Natural killer cell (primary cell): ENCODE measurements around the gene NCBP1. TPM values are rescaled to one million over a fixed set of nuclear protein-coding genes. Genes with fewer than 3 reads are reported as not detected.
"Not testable (repeated sequence)": the region's sequence is repeated elsewhere in the genome, so short reads cannot be mapped to it uniquely, and the experiment has no call there.

Experiments
- ATAC-seq, 3 donors: fragments of 150-1000 bp in 2 of 3; fragments of 200-7000 bp in 1 of 3; cut with Tn5 transposase; 1 replicate in 1 of 3; 2 replicates in 2 of 3; pipeline ENCODE4 v1.10.0; 2021; ENCODE audit warnings: mild to moderate bottlenecking in 2 of 3, moderate library complexity in 2 of 3
- DNase-seq, 2 donors: peaks; one replicate each; pipeline versions ENCODE4 v3.0.0 to v3.0.0-alpha.2; 2013 to 2021; ENCODE audit warnings: mixed read lengths in 1 of 2
- H3K27ac ChIP-seq: one replicate; pipeline ENCODE4 v1.5.1; 2013; ENCODE audit warnings: mild to moderate bottlenecking, low read length
- H3K27me3 ChIP-seq: one replicate; pipeline ENCODE4 v1.6.1; 2013; ENCODE audit warnings: low read length; ENCODE audit not compliant: control insufficient read depth, insufficient read depth
- H3K36me3 ChIP-seq: one replicate; pipeline ENCODE4 v1.6.1; 2013; ENCODE audit warnings: low read length; ENCODE audit not compliant: control insufficient read depth, insufficient read depth
- H3K4me1 ChIP-seq: one replicate; pipeline ENCODE4 v1.6.1; 2013; ENCODE audit warnings: low read length; ENCODE audit not compliant: control insufficient read depth, insufficient read depth
- H3K4me3 ChIP-seq: one replicate; pipeline ENCODE4 v1.5.1; 2013; ENCODE audit warnings: low read length
- H3K9me3 ChIP-seq: one replicate; pipeline ENCODE4 v1.6.1; 2013; ENCODE audit warnings: low read length; ENCODE audit not compliant: control insufficient read depth, insufficient read depth
- H3K27ac Mint-ChIP-seq, 2 donors: one replicate each; pipeline ENCODE4 v1.8.0; 2022; ENCODE audit warnings: mild to moderate bottlenecking in 2 of 2, mixed read lengths in 2 of 2, moderate library complexity in 1 of 2
- H3K27me3 Mint-ChIP-seq, 2 donors: one replicate each; pipeline ENCODE4 v1.8.0; 2022; ENCODE audit warnings: low read depth in 2 of 2, mixed read lengths in 2 of 2
- H3K36me3 Mint-ChIP-seq: one replicate; pipeline ENCODE4 v1.8.0; 2022; ENCODE audit warnings: mixed read lengths
- H3K4me1 Mint-ChIP-seq, 2 donors: one replicate each; pipeline ENCODE4 v1.8.0; 2022; ENCODE audit warnings: mixed read lengths in 2 of 2
- H3K4me3 Mint-ChIP-seq: one replicate; pipeline ENCODE4 v1.8.0; 2022; ENCODE audit warnings: mild to moderate bottlenecking, moderate library complexity, mixed read lengths
- H3K9me3 Mint-ChIP-seq, 2 donors: one replicate each; pipeline ENCODE4 v1.8.0; 2022; ENCODE audit warnings: mixed read lengths in 2 of 2
- CTCF ChIP-seq: fragments of 200-600 bp; IDR thresholded peaks from one replicate; pipeline ENCODE4 v1.8.0; 2022; ENCODE audit warnings: antibody characterized with exemption
- WGBS: methylation state at CpG from one replicate; pipeline ENCODE4 v1.1.7; 2013; ENCODE audit warnings: missing lambda C conversion rate; ENCODE audit not compliant: insufficient coverage; 5-methylcytosine and 5-hydroxymethylcytosine counted together
- intact Hi-C: fragments of 100-400 bp; cut with micrococcal nuclease; formaldehyde crosslinking; loops from one replicate; pipeline ENCODE4 v1.14.2; 2022
- total RNA-seq, 4 donors: library from RNA; stranded (reverse); fragments of 120-200 nt in 1 of 4; gene quantifications; one replicate each; pipeline versions ENCODE4 v1.2.3 to v1.2.4, GENCODE V29; 2013 to 2022

NCBP1 gene
- total RNA-seq, 3 donors from 2014 or later (not counting 1 experiment from before 2014, with no cell fraction given), result 39.3 to 55.2 (median 51.2) TPM

GRCh38 chr9:97698865-97699264 lies 65.2 kb downstream of the NCBP1 start:
- no peak for TF ChIP-seq CTCF
- Histone ChIP-seq H3K27ac (no peak overlapping the region), H3K4me1 (peaks cover 16% of the 10 kb centered on the region), H3K27me3 (no peaks in the 10 kb centered on the region), H3K9me3 (no peaks in the 10 kb centered on the region), H3K36me3 (no peaks in the 10 kb centered on the region), H3K4me3 (no peak overlapping the region)
- WGBS, result 95% methylated on average over 14 of the region's 14 CpGs
- no peaks in the 10 kb centered on the region for H3K36me3 Mint-ChIP-seq
- peaks cover 37 to 45% of the 10 kb centered on the region in 2 donors for H3K4me1 Mint-ChIP-seq
- ATAC-seq, result no peak
- intact Hi-C loops, result no loop called here
- H3K27me3 Mint-ChIP-seq, result peaks cover 15 to 16% of the 10 kb centered on the region in 2 donors
- H3K9me3 Mint-ChIP-seq, result no peaks in the 10 kb centered on the region
- no peak overlapping the region for H3K4me3 Mint-ChIP-seq
- no peak for DNase-seq
- H3K27ac Mint-ChIP-seq, result no peak overlapping the region

- DNase-seq, H3K36me3 ChIP-seq, intact Hi-C loops, H3K27me3 ChIP-seq, H3K4me3 Mint-ChIP-seq, H3K27ac Mint-ChIP-seq, ATAC-seq, H3K4me3 ChIP-seq, H3K27ac ChIP-seq, H3K9me3 Mint-ChIP-seq, H3K36me3 Mint-ChIP-seq, H3K9me3 ChIP-seq: not testable (repeated sequence)
- WGBS, result 38% methylated on average over 13 of the region's 13 CpGs
- H3K4me1 ChIP-seq, result peaks cover 16% of the 10 kb centered on the region
- H3K27me3 Mint-ChIP-seq, result peaks cover 15 to 16% of the 10 kb centered on the region in 2 donors
- peaks cover 33 to 41% of the 10 kb centered on the region in 2 donors for H3K4me1 Mint-ChIP-seq
Measured at GRCh38 chr9:97699281-97699680, 65.7 kb downstream of the NCBP1 start.

GRCh38 chr9:97699824-97700223 lies 66.2 kb downstream of the NCBP1 start:
- H3K27ac Mint-ChIP-seq, H3K4me3 Mint-ChIP-seq, H3K27ac ChIP-seq, H3K9me3 Mint-ChIP-seq, DNase-seq, H3K36me3 Mint-ChIP-seq, H3K9me3 ChIP-seq, intact Hi-C loops, ATAC-seq, H3K27me3 ChIP-seq, H3K4me3 ChIP-seq, H3K36me3 ChIP-seq: not testable (repeated sequence)
- peaks cover 16% of the 10 kb centered on the region for H3K4me1 ChIP-seq
- Mint-ChIP-seq H3K27me3 (peaks cover 18 to 21% of the 10 kb centered on the region in 2 donors), H3K4me1 (peaks cover 27 to 36% of the 10 kb centered on the region in 2 donors)
- 88% methylated on average over 3 of the region's 3 CpGs for WGBS

- ATAC-seq, result no peak
- H3K4me3 Mint-ChIP-seq, result no peak overlapping the region
- WGBS, result 82% methylated on average over 11 of the region's 11 CpGs
- Histone ChIP-seq H3K9me3 (no peaks in the 10 kb centered on the region), H3K4me1 (peaks cover 9% of the 10 kb centered on the region), H3K4me3 (no peak overlapping the region), H3K27ac (no peak overlapping the region), H3K36me3 (no peaks in the 10 kb centered on the region), H3K27me3 (no peaks in the 10 kb centered on the region)
- H3K9me3 Mint-ChIP-seq, result no peaks in the 10 kb centered on the region
- DNase-seq, result peak in 1 of 2 donors; percentile 28
- no peak for TF ChIP-seq CTCF
- intact Hi-C loops, result no loop called here
- no peak overlapping the region for H3K27ac Mint-ChIP-seq
- H3K36me3 Mint-ChIP-seq, result no peaks in the 10 kb centered on the region
- H3K4me1 Mint-ChIP-seq, result peaks cover 13 to 16% of the 10 kb centered on the region in 2 donors
- peaks cover 31 to 43% of the 10 kb centered on the region in 2 donors for H3K27me3 Mint-ChIP-seq
Measured at GRCh38 chr9:97703437-97704344, 70.1 kb downstream of the NCBP1 start.
